ENCODE data around the gene SNAP91. TPM values are rescaled to one million over a fixed set of nuclear protein-coding genes. Genes with fewer than 3 reads are reported as not detected.
A peak's percentile ranks its signal among the peaks of the same experiment; 100 is the strongest.

SNAP91 gene
- total RNA-seq, 1 experiment from 2014 or later = 0.70 TPM

GRCh38 chr6:83708970-83709747 lies at the start of gene SNAP91 (continued):
- TF ChIP-seq FOXP4 (CRISPR knock-in tag; IDR thresholded peaks at IDR 0.05) (no peak), ZBTB21 (CRISPR knock-in tag; IDR thresholded peaks at IDR 0.05; ENCODE audit: borderline replicate concordance) (peak; percentile 41; the same call in 1 of the 2 replicates), NR2C2 (CRISPR knock-in tag; IDR thresholded peaks at IDR 0.05) (no peak), CBFB (CRISPR knock-in tag; IDR thresholded peaks at IDR 0.05; ENCODE audit: low read depth) (no peak)
- TF ChIP-seq, protein P1, sequence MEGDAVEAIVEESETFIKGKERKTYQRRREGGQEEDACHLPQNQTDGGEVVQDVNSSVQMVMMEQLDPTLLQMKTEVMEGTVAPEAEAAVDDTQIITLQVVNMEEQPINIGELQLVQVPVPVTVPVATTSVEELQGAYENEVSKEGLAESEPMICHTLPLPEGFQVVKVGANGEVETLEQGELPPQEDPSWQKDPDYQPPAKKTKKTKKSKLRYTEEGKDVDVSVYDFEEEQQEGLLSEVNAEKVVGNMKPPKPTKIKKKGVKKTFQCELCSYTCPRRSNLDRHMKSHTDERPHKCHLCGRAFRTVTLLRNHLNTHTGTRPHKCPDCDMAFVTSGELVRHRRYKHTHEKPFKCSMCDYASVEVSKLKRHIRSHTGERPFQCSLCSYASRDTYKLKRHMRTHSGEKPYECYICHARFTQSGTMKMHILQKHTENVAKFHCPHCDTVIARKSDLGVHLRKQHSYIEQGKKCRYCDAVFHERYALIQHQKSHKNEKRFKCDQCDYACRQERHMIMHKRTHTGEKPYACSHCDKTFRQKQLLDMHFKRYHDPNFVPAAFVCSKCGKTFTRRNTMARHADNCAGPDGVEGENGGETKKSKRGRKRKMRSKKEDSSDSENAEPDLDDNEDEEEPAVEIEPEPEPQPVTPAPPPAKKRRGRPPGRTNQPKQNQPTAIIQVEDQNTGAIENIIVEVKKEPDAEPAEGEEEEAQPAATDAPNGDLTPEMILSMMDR (IDR thresholded peaks at IDR 0.05) = no peak
- TF ChIP-seq, protein P2, sequence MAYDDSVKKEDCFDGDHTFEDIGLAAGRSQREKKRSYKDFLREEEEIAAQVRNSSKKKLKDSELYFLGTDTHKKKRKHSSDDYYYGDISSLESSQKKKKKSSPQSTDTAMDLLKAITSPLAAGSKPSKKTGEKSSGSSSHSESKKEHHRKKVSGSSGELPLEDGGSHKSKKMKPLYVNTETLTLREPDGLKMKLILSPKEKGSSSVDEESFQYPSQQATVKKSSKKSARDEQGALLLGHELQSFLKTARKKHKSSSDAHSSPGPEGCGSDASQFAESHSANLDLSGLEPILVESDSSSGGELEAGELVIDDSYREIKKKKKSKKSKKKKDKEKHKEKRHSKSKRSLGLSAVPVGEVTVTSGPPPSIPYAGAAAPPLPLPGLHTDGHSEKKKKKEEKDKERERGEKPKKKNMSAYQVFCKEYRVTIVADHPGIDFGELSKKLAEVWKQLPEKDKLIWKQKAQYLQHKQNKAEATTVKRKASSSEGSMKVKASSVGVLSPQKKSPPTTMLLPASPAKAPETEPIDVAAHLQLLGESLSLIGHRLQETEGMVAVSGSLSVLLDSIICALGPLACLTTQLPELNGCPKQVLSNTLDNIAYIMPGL (CRISPR knock-in tag; IDR thresholded peaks at IDR 0.05) = peak; percentile 69

- no peaks in the 10 kb centered on the region; the same call in 1 of the 2 replicates for H3K27me3 Mint-ChIP-seq (ENCODE audit: low read depth)
- no peak for DNase-seq (ENCODE audit: low spot score)
- CTCF ChIA-PET = no interaction called here
- H3K4me3 Mint-ChIP-seq = no peak overlapping the region
- H3K27ac Mint-ChIP-seq = no peak overlapping the region
- POLR2A ChIA-PET = no interaction called here
- H3K36me3 Mint-ChIP-seq = peaks cover 4% of the 10 kb centered on the region; the same call in 1 of the 2 replicates
- H3K9me3 Mint-ChIP-seq = peaks cover 34% of the 10 kb centered on the region
- no peak for ATAC-seq
- H3K4me1 Mint-ChIP-seq = no peaks in the 10 kb centered on the region
- TF ChIP-seq, protein P3, sequence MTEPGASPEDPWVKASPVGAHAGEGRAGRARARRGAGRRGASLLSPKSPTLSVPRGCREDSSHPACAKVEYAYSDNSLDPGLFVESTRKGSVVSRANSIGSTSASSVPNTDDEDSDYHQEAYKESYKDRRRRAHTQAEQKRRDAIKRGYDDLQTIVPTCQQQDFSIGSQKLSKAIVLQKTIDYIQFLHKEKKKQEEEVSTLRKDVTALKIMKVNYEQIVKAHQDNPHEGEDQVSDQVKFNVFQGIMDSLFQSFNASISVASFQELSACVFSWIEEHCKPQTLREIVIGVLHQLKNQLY (CRISPR knock-in tag; IDR thresholded peaks at IDR 0.05) = no peak
- no peak for TF ChIP-seq HMGA2 (CRISPR knock-in tag; IDR thresholded peaks at IDR 0.05)
- no peak for TF ChIP-seq JAZF1 (CRISPR knock-in tag; IDR thresholded peaks at IDR 0.05)
- no peak for TF ChIP-seq ATF3 (CRISPR knock-in tag; conservative IDR thresholded peaks at IDR 0.05)
- TF ChIP-seq SMAD3 (CRISPR knock-in tag; IDR thresholded peaks at IDR 0.05; ENCODE audit: borderline replicate concordance) = no peak
- no peak for TF ChIP-seq GRHL2 (CRISPR knock-in tag; IDR thresholded peaks at IDR 0.05; ENCODE audit: insufficient replicate concordance, severe bottlenecking)
- TF ChIP-seq NFATC4 (CRISPR knock-in tag; IDR thresholded peaks at IDR 0.05) = no peak
- TF ChIP-seq, protein P2 (CRISPR knock-in tag; IDR thresholded peaks at IDR 0.05) = no peak
- TF ChIP-seq SOX15 (CRISPR knock-in tag; IDR thresholded peaks at IDR 0.05) = no peak
- TF ChIP-seq ATF1 (CRISPR knock-in tag; IDR thresholded peaks at IDR 0.05) = no peak
- TF ChIP-seq ZNF425 (CRISPR knock-in tag; conservative IDR thresholded peaks at IDR 0.05) = no peak
- TF ChIP-seq NR1H2 (CRISPR knock-in tag; IDR thresholded peaks at IDR 0.05) = no peak
- TF ChIP-seq NR3C1 (CRISPR knock-in tag; conservative IDR thresholded peaks at IDR 0.05; ENCODE audit: low read depth) = no peak
- no peak for TF ChIP-seq ZNF232 (CRISPR knock-in tag; IDR thresholded peaks at IDR 0.05)
- TF ChIP-seq, protein P4, sequence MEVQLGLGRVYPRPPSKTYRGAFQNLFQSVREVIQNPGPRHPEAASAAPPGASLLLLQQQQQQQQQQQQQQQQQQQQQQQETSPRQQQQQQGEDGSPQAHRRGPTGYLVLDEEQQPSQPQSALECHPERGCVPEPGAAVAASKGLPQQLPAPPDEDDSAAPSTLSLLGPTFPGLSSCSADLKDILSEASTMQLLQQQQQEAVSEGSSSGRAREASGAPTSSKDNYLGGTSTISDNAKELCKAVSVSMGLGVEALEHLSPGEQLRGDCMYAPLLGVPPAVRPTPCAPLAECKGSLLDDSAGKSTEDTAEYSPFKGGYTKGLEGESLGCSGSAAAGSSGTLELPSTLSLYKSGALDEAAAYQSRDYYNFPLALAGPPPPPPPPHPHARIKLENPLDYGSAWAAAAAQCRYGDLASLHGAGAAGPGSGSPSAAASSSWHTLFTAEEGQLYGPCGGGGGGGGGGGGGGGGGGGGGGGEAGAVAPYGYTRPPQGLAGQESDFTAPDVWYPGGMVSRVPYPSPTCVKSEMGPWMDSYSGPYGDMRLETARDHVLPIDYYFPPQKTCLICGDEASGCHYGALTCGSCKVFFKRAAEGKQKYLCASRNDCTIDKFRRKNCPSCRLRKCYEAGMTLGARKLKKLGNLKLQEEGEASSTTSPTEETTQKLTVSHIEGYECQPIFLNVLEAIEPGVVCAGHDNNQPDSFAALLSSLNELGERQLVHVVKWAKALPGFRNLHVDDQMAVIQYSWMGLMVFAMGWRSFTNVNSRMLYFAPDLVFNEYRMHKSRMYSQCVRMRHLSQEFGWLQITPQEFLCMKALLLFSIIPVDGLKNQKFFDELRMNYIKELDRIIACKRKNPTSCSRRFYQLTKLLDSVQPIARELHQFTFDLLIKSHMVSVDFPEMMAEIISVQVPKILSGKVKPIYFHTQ (CRISPR knock-in tag; IDR thresholded peaks at IDR 0.05) = no peak
Observed at GRCh38 chr6:83758533-83758932, 49.6 kb upstream of the SNAP91 start.
